ENCODE data around the gene PGPEP1. TPM values are rescaled to one million over a fixed set of nuclear protein-coding genes. Genes with fewer than 3 reads are reported as not detected.

The PGPEP1 gene
- total and polyA plus RNA-seq, 2 donors (not counting 3 experiments of a cell fraction or from before 2014, with no cell fraction given): 9.9 to 27.2 TPM

GRCh38 chr19:18389726-18390064 lies 49.3 kb downstream of the PGPEP1 start:
- Histone ChIP-seq H4K20me1 (replicated peaks; ENCODE audit: control insufficient read depth, extremely low read depth, insufficient read depth, low read length) (no peaks in the 10 kb centered on the region), H3K9ac (replicated peaks; ENCODE audit: extremely low read depth, insufficient read depth, low read length) (no peak overlapping the region), H3K27ac (ENCODE audit: insufficient read depth, low read depth, low read length) (no peak overlapping the region), H3K9me3 (replicated peaks; ENCODE audit: control insufficient read depth, insufficient read depth, low read length) (no peaks in the 10 kb centered on the region), H3K4me3 (replicated peaks in 1 of 3; ENCODE audit: insufficient read depth in 1 of 3, low read depth in 1 of 3, low read length in 3 of 3) (no peak overlapping the region), H3K79me2 (ENCODE audit: control insufficient read depth, insufficient read depth, low read length) (peaks cover 26% of the 10 kb centered on the region), H3K4me1 (ENCODE audit: control insufficient read depth, extremely low read depth, insufficient read depth, low read length) (peaks cover 21% of the 10 kb centered on the region), H3K36me3 (ENCODE audit: control insufficient read depth in 2 of 2, extremely low read depth in 1 of 2, insufficient read depth in 2 of 2, low read length in 2 of 2) (peaks cover 0 to 9% of the 10 kb centered on the region in 2 experiments), H3K9me1 (replicated peaks; ENCODE audit: control insufficient read depth, extremely low read depth, insufficient read depth, low read length) (no peaks in the 10 kb centered on the region), H3K27me3 (ENCODE audit: control insufficient read depth in 2 of 2, insufficient read depth in 2 of 2, low read length in 2 of 2) (no peaks in the 10 kb centered on the region), H2AFZ (ENCODE audit: low read depth, low read length) (no peak overlapping the region), H3K4me2 (ENCODE audit: insufficient read depth, low read length) (no peak overlapping the region)
- intact Hi-C loops (cut with micrococcal nuclease) (no loop called here), dilution Hi-C loops (cut with MboI; ENCODE audit: extremely low pct_ligation_motif_present, low sequenced_read_pairs) (no loop called here)
- DNase-seq (ENCODE audit: low read depth, low spot score) (no peak), FAIRE-seq (no peak)
- POLR2A ChIA-PET: no interaction called here
- CTCF ChIA-PET: interaction anchor here (1.1 to 9.4 kb wide), 9 partner anchors 20 to 110 kb away, joined by 3 to 115 read pairs (median 12); partner anchors contain the start of genes PGPEP1 and SSBP4
- TF ChIP-seq EZH2 (IDR thresholded peaks at IDR 0.05; ENCODE audit: borderline replicate concordance, low read depth, low read length, severe bottlenecking): no peak
- no peak for TF ChIP-seq GATA2 (IDR thresholded peaks at IDR 0.05; ENCODE audit: insufficient read depth, insufficient read length, low read depth, low read length)
- TF ChIP-seq POLR2AphosphoS5 (IDR thresholded peaks at IDR 0.05; ENCODE audit: insufficient read depth, low read depth, low read length): no peak
- TF ChIP-seq FOS (IDR thresholded peaks at IDR 0.05; ENCODE audit: borderline replicate concordance, insufficient read depth, low read length): no peak
- TF ChIP-seq MYC (IDR thresholded peaks at IDR 0.05; ENCODE audit: low read depth, low read length): no peak
- TF ChIP-seq CTCF (IDR thresholded peaks at IDR 0.05; ENCODE audit: extremely low read depth in 1 of 2, insufficient read depth in 1 of 2, low read depth in 1 of 2, low read length in 2 of 2): no peak
- no peak for TF ChIP-seq POLR2A (IDR thresholded peaks at IDR 0.05; ENCODE audit: low read depth, low read length)
- TF ChIP-seq MAX (IDR thresholded peaks at IDR 0.05; ENCODE audit: insufficient read depth, insufficient read length): no peak
- no peak for TF ChIP-seq JUN (IDR thresholded peaks at IDR 0.05; ENCODE audit: borderline replicate concordance, insufficient read depth, insufficient read length, low read depth)
- no TSS peak for BruUV-seq (replicated peaks)
